Tibial nerve (tissue), 4 donors: ENCODE results near the gene NR2F1.
A peak's percentile ranks its signal among the peaks of the same experiment; 100 is the strongest.

Experiments used
- CTCF ChIP-seq, 5 experiments: fragments of 200-600 bp in 3 of 5; fragments of 450-650 bp in 2 of 5; sonication (generic) in 3 of 5; IDR thresholded peaks; one replicate each; pipeline ENCODE4 v1.5.1; 2016 to 2019; ENCODE audit warnings: antibody characterized with exemption in 5 of 5, mild to moderate bottlenecking in 3 of 5, moderate library complexity in 2 of 5
- EP300 ChIP-seq, 2 donors: sonication (generic); formaldehyde crosslinking; IDR thresholded peaks; one replicate each; pipeline ENCODE4 v1.6.1; 2017; ENCODE audit warnings: antibody characterized with exemption in 2 of 2, mild to moderate bottlenecking in 1 of 2
- POLR2A ChIP-seq, 2 donors: fragments of 450-650 bp; IDR thresholded peaks; one replicate each; pipeline ENCODE4 v1.6.1; 2017; ENCODE audit warnings: antibody characterized with exemption in 2 of 2, mild to moderate bottlenecking in 2 of 2, moderate library complexity in 2 of 2

- TF ChIP-seq CTCF (IDR thresholded peaks at IDR 0.05) (no peak), POLR2A (IDR thresholded peaks at IDR 0.05) (no peak), EP300 (IDR thresholded peaks at IDR 0.05) (peak in 1 of 2 donors; percentile 42)
Observed at GRCh38 chr5:93579692-93580062, 3.3 kb upstream of the NR2F1 start.
